Astrocyte (in vitro differentiated cells and primary cell): ENCODE data around the gene TMUB2. TPM values are rescaled to one million over a fixed set of nuclear protein-coding genes. Genes with fewer than 3 reads are reported as not detected.

ENCODE experiments used
- DNase-seq: peaks from one replicate; pipeline ENCODE4 v3.0.0-alpha.2; 2010; ENCODE audit warnings: low read depth
- FAIRE-seq: peaks from 2 replicates; lab custom pipeline; 2011; peaks lifted over from hg19 to GRCh38; lab: Jason Lieb, UNC
- H2AFZ ChIP-seq: 2 replicates; pipeline ENCODE4 v1.6.0; 2012; ENCODE audit warnings: low read depth, low read length, inconsistent platforms
- H3K27ac ChIP-seq: 2 replicates; pipeline ENCODE4 v1.5.1; 2011; ENCODE audit warnings: low read depth, low read length, inconsistent platforms
- H3K27me3 ChIP-seq: 2 replicates; pipeline ENCODE4 v1.6.0; 2011; ENCODE audit warnings: low read length, inconsistent platforms; ENCODE audit not compliant: insufficient read depth
- H3K36me3 ChIP-seq: 2 replicates; pipeline ENCODE4 v1.5.1; 2011; ENCODE audit warnings: low read length, inconsistent platforms; ENCODE audit not compliant: insufficient read depth
- H3K4me1 ChIP-seq: 2 replicates; pipeline ENCODE4 v1.5.1; 2011; ENCODE audit warnings: low read length, inconsistent platforms; ENCODE audit not compliant: insufficient read depth
- H3K4me2 ChIP-seq: 2 replicates; pipeline ENCODE4 v1.6.0; 2012; ENCODE audit warnings: low read length, inconsistent platforms
- H3K4me3 ChIP-seq: 2 replicates; pipeline ENCODE4 v1.5.1; 2011; ENCODE audit warnings: low read depth, mild to moderate bottlenecking, low read length, inconsistent platforms; ENCODE audit not compliant: insufficient read depth
- H3K79me2 ChIP-seq: 2 replicates; pipeline ENCODE4 v1.6.0; 2012; ENCODE audit warnings: mild to moderate bottlenecking, low read length, inconsistent platforms; ENCODE audit not compliant: insufficient read depth
- H3K9ac ChIP-seq: 2 replicates; pipeline ENCODE4 v1.6.0; 2012; ENCODE audit warnings: mild to moderate bottlenecking, low read length, inconsistent platforms
- H3K9me3 ChIP-seq: 2 replicates; pipeline ENCODE4 v1.5.1; 2012; ENCODE audit warnings: low read depth, mild to moderate bottlenecking, low read length, inconsistent platforms; ENCODE audit not compliant: insufficient read depth
- H4K20me1 ChIP-seq: 2 replicates; pipeline ENCODE4 v1.6.0; 2012; ENCODE audit warnings: low read length, inconsistent platforms; ENCODE audit not compliant: insufficient read depth
- H3K27ac Mint-ChIP-seq: one replicate; pipeline ENCODE4 v1.8.0; 2021; ENCODE audit warnings: mild to moderate bottlenecking, mixed read lengths; ENCODE audit not compliant: unreplicated experiment
- H3K27me3 Mint-ChIP-seq: one replicate; pipeline ENCODE4 v1.8.0; 2021; ENCODE audit warnings: low read depth, mixed read lengths; ENCODE audit not compliant: unreplicated experiment
- H3K36me3 Mint-ChIP-seq: one replicate; pipeline ENCODE4 v1.8.0; 2021; ENCODE audit warnings: low read depth, mixed read lengths; ENCODE audit not compliant: unreplicated experiment
- H3K4me1 Mint-ChIP-seq: one replicate; pipeline ENCODE4 v1.8.0; 2021; ENCODE audit warnings: low read depth, mixed read lengths; ENCODE audit not compliant: unreplicated experiment
- H3K4me3 Mint-ChIP-seq: one replicate; pipeline ENCODE4 v1.8.0; 2021; ENCODE audit warnings: mild to moderate bottlenecking, moderate library complexity, mixed read lengths; ENCODE audit not compliant: unreplicated experiment
- H3K9me3 Mint-ChIP-seq: one replicate; pipeline ENCODE4 v1.8.0; 2021; ENCODE audit warnings: mild to moderate bottlenecking, mixed read lengths; ENCODE audit not compliant: unreplicated experiment
- EZH2 ChIP-seq: IDR thresholded peaks from 2 replicates; pipeline ENCODE4 v1.6.1; 2012; ENCODE audit warnings: mild to moderate bottlenecking, low read length, inconsistent platforms; ENCODE audit not compliant: insufficient read depth
- total RNA-seq: library from RNA; stranded (reverse); gene quantifications from 2 replicates; pipeline ENCODE4 v1.2.1, GENCODE V29; 2021
- TF ChIP-seq, protein P1 (sequence below): IDR thresholded peaks from 2 replicates; pipeline ENCODE4 v1.5.1; 2011; ENCODE audit warnings: low read depth, mild to moderate bottlenecking, inconsistent platforms, low read length, moderate library complexity; ENCODE audit not compliant: insufficient read depth

Gene TMUB2
- total RNA-seq, 1 donor from 2014 or later: 28.8 TPM

- H3K36me3 Mint-ChIP-seq: no peaks in the 10 kb centered on the region
- H3K9ac ChIP-seq: no peak overlapping the region
- no peaks in the 10 kb centered on the region for H4K20me1 ChIP-seq
- H3K27me3 ChIP-seq: no peaks in the 10 kb centered on the region
- no peak overlapping the region for H3K27ac ChIP-seq
- no peak overlapping the region for H3K4me3 Mint-ChIP-seq
- peaks cover 20% of the 10 kb centered on the region for H3K27me3 Mint-ChIP-seq
- no peak overlapping the region for H3K4me3 ChIP-seq
- H3K36me3 ChIP-seq: no peaks in the 10 kb centered on the region
- H3K79me2 ChIP-seq: no peaks in the 10 kb centered on the region
- no peak overlapping the region for H2AFZ ChIP-seq
- peaks cover 4% of the 10 kb centered on the region for H3K9me3 Mint-ChIP-seq
- no peaks in the 10 kb centered on the region for H3K4me1 ChIP-seq
- H3K27ac Mint-ChIP-seq: no peak overlapping the region
- no peaks in the 10 kb centered on the region for H3K4me1 Mint-ChIP-seq
- no peak for TF ChIP-seq EZH2
- TF ChIP-seq, protein P1, sequence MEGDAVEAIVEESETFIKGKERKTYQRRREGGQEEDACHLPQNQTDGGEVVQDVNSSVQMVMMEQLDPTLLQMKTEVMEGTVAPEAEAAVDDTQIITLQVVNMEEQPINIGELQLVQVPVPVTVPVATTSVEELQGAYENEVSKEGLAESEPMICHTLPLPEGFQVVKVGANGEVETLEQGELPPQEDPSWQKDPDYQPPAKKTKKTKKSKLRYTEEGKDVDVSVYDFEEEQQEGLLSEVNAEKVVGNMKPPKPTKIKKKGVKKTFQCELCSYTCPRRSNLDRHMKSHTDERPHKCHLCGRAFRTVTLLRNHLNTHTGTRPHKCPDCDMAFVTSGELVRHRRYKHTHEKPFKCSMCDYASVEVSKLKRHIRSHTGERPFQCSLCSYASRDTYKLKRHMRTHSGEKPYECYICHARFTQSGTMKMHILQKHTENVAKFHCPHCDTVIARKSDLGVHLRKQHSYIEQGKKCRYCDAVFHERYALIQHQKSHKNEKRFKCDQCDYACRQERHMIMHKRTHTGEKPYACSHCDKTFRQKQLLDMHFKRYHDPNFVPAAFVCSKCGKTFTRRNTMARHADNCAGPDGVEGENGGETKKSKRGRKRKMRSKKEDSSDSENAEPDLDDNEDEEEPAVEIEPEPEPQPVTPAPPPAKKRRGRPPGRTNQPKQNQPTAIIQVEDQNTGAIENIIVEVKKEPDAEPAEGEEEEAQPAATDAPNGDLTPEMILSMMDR: no peak
- no peak overlapping the region for H3K4me2 ChIP-seq
- H3K9me3 ChIP-seq: no peaks in the 10 kb centered on the region
- DNase-seq: no peak
- FAIRE-seq: no peak
Observed at GRCh38 chr17:44229090-44229489, 42.3 kb downstream of the TMUB2 start.

DNA sequence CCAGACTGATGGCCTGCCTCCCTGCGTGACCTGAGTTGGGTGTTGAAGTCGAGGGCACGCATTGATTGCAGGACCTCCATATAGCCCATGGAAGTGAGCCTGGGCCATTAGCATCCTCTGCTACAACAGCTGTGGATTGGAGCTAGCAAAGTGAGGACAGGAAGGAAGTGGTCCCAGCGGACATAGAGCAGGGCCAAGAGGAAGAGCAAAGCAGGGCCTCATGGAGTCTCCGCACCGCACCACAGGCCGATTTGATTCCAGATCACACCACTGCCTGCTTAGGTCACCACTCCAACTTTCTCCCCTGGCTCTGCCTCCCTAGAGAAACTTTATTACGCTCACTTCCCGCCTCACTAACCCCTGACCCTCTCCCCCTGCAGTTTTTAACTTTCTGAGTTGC, 43.4 kb downstream of the TMUB2 start:
- no peak overlapping the region for H3K4me3 ChIP-seq
- Mint-ChIP-seq H3K36me3 (no peaks in the 10 kb centered on the region), H3K9me3 (peaks cover 4% of the 10 kb centered on the region), H3K27me3 (peaks cover 20% of the 10 kb centered on the region), H3K4me3 (no peak overlapping the region), H3K27ac (no peak overlapping the region), H3K4me1 (peaks cover 4% of the 10 kb centered on the region)
- H3K36me3 ChIP-seq: no peaks in the 10 kb centered on the region
- H3K9ac ChIP-seq: no peak overlapping the region
- no peak for FAIRE-seq
- TF ChIP-seq, protein P1: no peak
- TF ChIP-seq EZH2: no peak
- no peak for DNase-seq
- H3K4me1 ChIP-seq: peaks cover 8% of the 10 kb centered on the region
- no peaks in the 10 kb centered on the region for H3K79me2 ChIP-seq
- H4K20me1 ChIP-seq: no peaks in the 10 kb centered on the region
- no peaks in the 10 kb centered on the region for H3K27me3 ChIP-seq
- H3K4me2 ChIP-seq: no peak overlapping the region
- no peak overlapping the region for H2AFZ ChIP-seq
- no peak overlapping the region for H3K27ac ChIP-seq
- no peaks in the 10 kb centered on the region for H3K9me3 ChIP-seq

DNA sequence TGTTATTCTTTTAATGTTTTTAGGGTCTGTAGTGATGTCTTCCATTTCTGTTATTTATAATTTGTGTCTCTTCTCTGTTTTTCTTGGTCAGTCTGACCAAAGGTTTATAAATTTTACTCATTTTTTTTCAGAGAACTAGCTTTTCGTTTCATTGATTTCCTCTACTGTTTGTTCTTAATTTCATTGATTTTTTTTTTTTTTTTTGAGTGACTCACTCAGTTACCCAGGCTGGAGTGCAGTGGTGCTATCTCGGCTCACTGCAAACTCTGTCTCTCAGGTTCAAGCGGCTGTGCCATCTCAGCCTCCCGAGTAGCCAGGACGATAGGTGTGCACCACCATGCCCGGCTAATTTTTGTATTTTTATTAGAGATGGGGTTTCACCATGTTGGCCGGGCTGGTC, 45.3 kb downstream of the TMUB2 start:
- DNase-seq (no peak), FAIRE-seq (no peak)
- no peak overlapping the region for H3K9ac ChIP-seq
- TF ChIP-seq EZH2: no peak
- TF ChIP-seq, protein P1: no peak
- no peaks in the 10 kb centered on the region for H3K79me2 ChIP-seq
- Mint-ChIP-seq H3K4me3 (no peak overlapping the region), H3K9me3 (peaks cover 4% of the 10 kb centered on the region), H3K27me3 (peaks cover 20% of the 10 kb centered on the region), H3K36me3 (no peaks in the 10 kb centered on the region), H3K4me1 (peaks cover 10% of the 10 kb centered on the region), H3K27ac (no peak overlapping the region)
- no peaks in the 10 kb centered on the region for H4K20me1 ChIP-seq
- H3K36me3 ChIP-seq: no peaks in the 10 kb centered on the region
- H2AFZ ChIP-seq: no peak overlapping the region
- H3K4me2 ChIP-seq: no peak overlapping the region
- no peaks in the 10 kb centered on the region for H3K9me3 ChIP-seq
- no peaks in the 10 kb centered on the region for H3K27me3 ChIP-seq
- peaks cover 15% of the 10 kb centered on the region for H3K4me1 ChIP-seq
- H3K4me3 ChIP-seq: no peak overlapping the region
- H3K27ac ChIP-seq: no peak overlapping the region
